HepG2 (cell line): Measurements from ENCODE around the gene SASH3. TPM values are rescaled to one million over a fixed set of nuclear protein-coding genes. Genes with fewer than 3 reads are reported as not detected.

ENCODE experiments used
- ATAC-seq: fragments of 200-7000 bp; cut with Tn5 transposase; 3 replicates; pipeline ENCODE4 v1.9.1; 2020; ENCODE audit warnings: mild to moderate bottlenecking, moderate library complexity
- BruUV-seq: library from RNA; stranded (reverse); fragments of 400-500 nt; replicated peaks from 2 replicates; lab custom pipeline; 2021; lab: Mats Ljungman, UMichigan
- CTCF ChIA-PET: fragments of 300-600 bp; formaldehyde crosslinking; extraction: SDS; loops from one replicate; lab custom pipeline; 2021; ENCODE audit warnings: low total read pairs, inconsistent platforms, low intra/inter-chr PET ratio; lab: Yijun Ruan, JAX
- POLR2A ChIA-PET: fragments of 350-600 bp; sonication (Branson Sonifier 250); formaldehyde crosslinking; loops from one replicate; lab custom pipeline; 2020; ENCODE audit warnings: antibody characterized with exemption, inconsistent platforms; lab: Yijun Ruan, JAX
- DNase-seq: peaks from one replicate; pipeline ENCODE4 v3.0.0-alpha.2; 2015; ENCODE audit warnings: low spot score
- FAIRE-seq: peaks from 3 replicates; lab custom pipeline; 2011; peaks lifted over from hg19 to GRCh38; lab: Jason Lieb, UNC
- H2AFZ ChIP-seq: one replicate; pipeline ENCODE4 v1.6.1; 2011; ENCODE audit warnings: low read length, inconsistent platforms
- H3K27ac ChIP-seq: fragments of 300-600 bp; 3 replicates; pipeline ENCODE4 v1.8.0; 2011; ENCODE audit warnings: mixed run types, mild to moderate bottlenecking, mixed read lengths, low read length, inconsistent platforms; ENCODE audit not compliant: insufficient read depth; ENCODE audit errors: extremely low read length
- H3K27me3 ChIP-seq, 2 experiments: fragments of 200-600 bp in 1 of 2; 2 replicates in 1 of 2; 3 replicates in 1 of 2; pipeline versions ENCODE4 v1.6.0 to v1.8.0; 2011; ENCODE audit warnings: low read length in 2 of 2, mild to moderate bottlenecking in 2 of 2, moderate library complexity in 2 of 2, inconsistent platforms in 1 of 2; ENCODE audit not compliant: insufficient read depth in 2 of 2, control insufficient read depth in 1 of 2
- H3K36me3 ChIP-seq, 2 experiments: fragments of 200-600 bp in 1 of 2; replicated peaks in 1 of 2; 2 replicates in 1 of 2; 3 replicates in 1 of 2; pipeline versions ENCODE4 v1.5.1 to v1.8.0; 2011; ENCODE audit warnings: low read length in 2 of 2, inconsistent platforms in 1 of 2; ENCODE audit not compliant: insufficient read depth in 2 of 2, control insufficient read depth in 1 of 2
- H3K4me1 ChIP-seq: 2 replicates; pipeline ENCODE4 v1.5.1; 2012; ENCODE audit warnings: low read length, inconsistent platforms; ENCODE audit not compliant: insufficient read depth
- H3K4me2 ChIP-seq: 2 replicates; pipeline ENCODE4 v1.6.0; 2011; ENCODE audit warnings: low read depth, low read length, inconsistent platforms
- H3K4me3 ChIP-seq, 3 experiments: fragments of 200-600 bp in 1 of 3; sonication (generic), shearing (Covaris generic) in 1 of 3; replicated peaks in 1 of 3; 2 replicates each; pipeline ENCODE4 v1.5.1; 2011 to 2016; ENCODE audit warnings: low read length in 3 of 3, inconsistent platforms in 2 of 3, low read depth in 2 of 3, mild to moderate bottlenecking in 2 of 3, control low read depth in 1 of 3, mixed read lengths in 1 of 3; ENCODE audit not compliant: insufficient read depth in 1 of 3
- H3K79me2 ChIP-seq: one replicate; pipeline ENCODE4 v1.6.1; 2011; ENCODE audit warnings: low read length, inconsistent platforms; ENCODE audit not compliant: insufficient read depth
- H3K9ac ChIP-seq: 2 replicates; pipeline ENCODE4 v1.6.0; 2011; ENCODE audit warnings: mild to moderate bottlenecking, low read depth, low read length, inconsistent platforms; ENCODE audit not compliant: insufficient read depth
- H3K9me3 ChIP-seq: 2 replicates; pipeline ENCODE4 v1.5.1; 2012; ENCODE audit warnings: mild to moderate bottlenecking, low read length
- H4K20me1 ChIP-seq: 2 replicates; pipeline ENCODE4 v1.6.0; 2011; ENCODE audit warnings: inconsistent platforms, mild to moderate bottlenecking, low read length, moderate library complexity; ENCODE audit not compliant: insufficient read depth
- HOMEZ ChIP-seq: IDR thresholded peaks from 2 replicates; pipeline ENCODE4 v1.6.1; 2016; ENCODE audit warnings: low read depth
- KIAA2018 ChIP-seq: sonication (generic); formaldehyde crosslinking; IDR thresholded peaks from 2 replicates; pipeline ENCODE4 v1.5.0; 2020; ENCODE audit warnings: mild to moderate bottlenecking, missing genetic modification reagents, borderline replicate concordance
- MAFG ChIP-seq: sonication (generic); formaldehyde crosslinking; IDR thresholded peaks from 2 replicates; pipeline ENCODE4 v1.5.1; 2020; ENCODE audit warnings: mild to moderate bottlenecking, missing genetic modification reagents
- POLR2AphosphoS2 ChIP-seq: IDR thresholded peaks from 2 replicates; pipeline ENCODE4 v1.6.1; 2011; ENCODE audit warnings: low read depth, low read length, improper control_type of control experiment
- SRSF9 ChIP-seq: fragments of 200-400 bp; formaldehyde crosslinking; IDR thresholded peaks from 2 replicates; pipeline ENCODE4 v1.6.1; 2018; ENCODE audit warnings: borderline replicate concordance, mild to moderate bottlenecking, low read depth, low read length; ENCODE audit not compliant: insufficient read depth, poor library complexity, severe bottlenecking
- ZBTB7A ChIP-seq: sonication (generic); formaldehyde crosslinking; IDR thresholded peaks from 2 replicates; pipeline ENCODE4 v1.8.0; 2022; ENCODE audit warnings: mild to moderate bottlenecking, missing genetic modification reagents
- ZNF230 ChIP-seq: sonication (generic); formaldehyde crosslinking; IDR thresholded peaks from 2 replicates; pipeline ENCODE4 v1.4.0; 2020; ENCODE audit warnings: mild to moderate bottlenecking, missing genetic modification reagents
- ZNF234 ChIP-seq: sonication (generic); formaldehyde crosslinking; conservative IDR thresholded peaks from 2 replicates; pipeline ENCODE4 v1.5.1; 2020; ENCODE audit warnings: mild to moderate bottlenecking, missing genetic modification reagents
- ZNF343 ChIP-seq: sonication (generic); formaldehyde crosslinking; IDR thresholded peaks from 2 replicates; pipeline ENCODE4 v1.4.0; 2020; ENCODE audit warnings: mild to moderate bottlenecking, missing genetic modification reagents
- ZSCAN25 ChIP-seq: sonication (generic); formaldehyde crosslinking; IDR thresholded peaks from 2 replicates; pipeline ENCODE4 v1.8.0; 2022; ENCODE audit warnings: mild to moderate bottlenecking, missing genetic modification reagents
- WGBS: methylation state at CpG from one replicate; pipeline ENCODE4 v1.1.6; 2017; ENCODE audit warnings: low lambda C conversion rate; 5-methylcytosine and 5-hydroxymethylcytosine counted together
- in situ Hi-C: cut with HindIII; loops from 2 replicates; pipeline ENCODE4 v1.10.0; 2017; ENCODE audit warnings: low pct_unique_long_range_greater_than_20kb; ENCODE audit not compliant: extremely low pct_ligation_motif_present
- intact Hi-C: fragments of 100-400 bp; cut with micrococcal nuclease; formaldehyde crosslinking; loops from one replicate; pipeline ENCODE4 v1.10.0; 2022; ENCODE audit not compliant: unreplicated experiment
- polyA plus RNA-seq, 8 experiments: library from polyadenylated mRNA; depleted of rRNA in 3 of 8; stranded (reverse) in 7 of 8; unstranded in 1 of 8; fragments of >200 nt; fragmentation: Illumina TruSeq in 4 of 8; extraction: Trizol in 4 of 8; gene quantifications; 2 replicates each; pipeline versions ENCODE4 v1.2.1 to v1.2.3, GENCODE V29; 2011 to 2016; ENCODE audit warnings: low read depth in 4 of 8, missing spikeins in 1 of 8, mixed read lengths in 1 of 8; ENCODE audit not compliant: insufficient read depth in 1 of 8
- total RNA-seq, 5 experiments: library from RNA; depleted of rRNA; stranded (reverse); fragments of >200 nt; fragmentation: Illumina TruSeq; extraction: Trizol; gene quantifications; 2 replicates each; pipeline ENCODE4 v1.2.3, GENCODE V29; 2016; ENCODE audit warnings: low read depth in 1 of 5
- TF ChIP-seq, protein P1 (sequence below): sonication (generic); formaldehyde crosslinking; IDR thresholded peaks from 2 replicates; pipeline ENCODE4 v1.5.1; 2020; ENCODE audit warnings: missing genetic modification reagents, mild to moderate bottlenecking, borderline replicate concordance

Gene SASH3
- total and polyA plus RNA-seq, 2 of the 13 experiments (the other 11 are each of a cell fraction or from before 2014, with no cell fraction given): 0.08 TPM; not detected in 1

DNA sequence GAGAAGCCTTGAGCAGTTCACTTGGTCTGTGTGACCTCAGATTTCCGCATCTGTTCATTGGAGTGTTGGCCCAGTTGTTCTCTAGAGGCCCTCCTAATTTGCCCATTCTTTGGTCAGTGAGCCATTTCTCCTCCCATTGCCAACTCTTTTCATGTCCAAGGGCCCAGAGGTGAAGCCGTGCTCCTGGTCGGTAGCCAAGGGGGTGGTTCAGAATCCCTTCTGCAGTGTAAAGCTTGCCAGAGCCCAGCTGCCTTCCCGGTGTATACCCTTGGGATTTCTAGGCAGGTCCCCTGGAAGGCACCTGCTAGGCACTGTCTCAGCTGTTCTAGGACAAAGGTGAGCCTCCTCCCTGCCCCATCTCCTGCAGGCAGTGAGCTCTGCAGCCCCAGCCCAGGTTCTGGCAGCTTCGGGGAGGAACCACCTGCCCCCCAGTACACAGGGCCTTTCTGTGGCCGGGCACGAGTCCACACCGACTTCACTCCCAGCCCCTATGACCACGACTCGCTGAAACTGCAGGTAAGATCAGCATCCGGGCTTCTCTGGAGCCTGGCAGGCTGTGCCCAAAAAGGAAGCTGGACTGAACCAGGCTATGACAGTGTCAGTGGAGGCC lies 12.3 kb downstream of the SASH3 start:
- CTCF ChIA-PET: no interaction called here
- H3K9me3 ChIP-seq: no peaks in the 10 kb centered on the region
- WGBS: 29% methylated on average over 1 of the region's 11 CpGs
- no peaks in the 10 kb centered on the region for H3K27me3 ChIP-seq
- no peak overlapping the region for H2AFZ ChIP-seq
- no peaks in the 10 kb centered on the region for H3K4me1 ChIP-seq
- no peak overlapping the region for H3K4me3 ChIP-seq
- FAIRE-seq: no peak
- H4K20me1 ChIP-seq: no peaks in the 10 kb centered on the region
- no peaks in the 10 kb centered on the region for H3K79me2 ChIP-seq
- BruUV-seq: no TSS peak
- no peaks in the 10 kb centered on the region for H3K36me3 ChIP-seq
- H3K27ac ChIP-seq: no peak overlapping the region
- DNase-seq: no peak
- no peak overlapping the region for H3K9ac ChIP-seq
- peak; percentile 28 for ATAC-seq
- intact Hi-C loops (no loop called here), in situ Hi-C loops (no loop called here)
- POLR2A ChIA-PET: no interaction called here
- H3K4me2 ChIP-seq: no peak overlapping the region
- TF ChIP-seq HOMEZ (CRISPR knock-in tag): no peak
- TF ChIP-seq ZNF343 (CRISPR knock-in tag): no peak
- no peak for TF ChIP-seq MAFG (CRISPR knock-in tag)
- no peak for TF ChIP-seq ZBTB7A
- TF ChIP-seq POLR2AphosphoS2: no peak
- TF ChIP-seq KIAA2018 (CRISPR knock-in tag): no peak
- TF ChIP-seq ZNF230 (CRISPR knock-in tag): no peak
- TF ChIP-seq ZSCAN25 (CRISPR knock-in tag): no peak
- TF ChIP-seq ZNF234 (CRISPR knock-in tag): no peak
- TF ChIP-seq, protein P1, sequence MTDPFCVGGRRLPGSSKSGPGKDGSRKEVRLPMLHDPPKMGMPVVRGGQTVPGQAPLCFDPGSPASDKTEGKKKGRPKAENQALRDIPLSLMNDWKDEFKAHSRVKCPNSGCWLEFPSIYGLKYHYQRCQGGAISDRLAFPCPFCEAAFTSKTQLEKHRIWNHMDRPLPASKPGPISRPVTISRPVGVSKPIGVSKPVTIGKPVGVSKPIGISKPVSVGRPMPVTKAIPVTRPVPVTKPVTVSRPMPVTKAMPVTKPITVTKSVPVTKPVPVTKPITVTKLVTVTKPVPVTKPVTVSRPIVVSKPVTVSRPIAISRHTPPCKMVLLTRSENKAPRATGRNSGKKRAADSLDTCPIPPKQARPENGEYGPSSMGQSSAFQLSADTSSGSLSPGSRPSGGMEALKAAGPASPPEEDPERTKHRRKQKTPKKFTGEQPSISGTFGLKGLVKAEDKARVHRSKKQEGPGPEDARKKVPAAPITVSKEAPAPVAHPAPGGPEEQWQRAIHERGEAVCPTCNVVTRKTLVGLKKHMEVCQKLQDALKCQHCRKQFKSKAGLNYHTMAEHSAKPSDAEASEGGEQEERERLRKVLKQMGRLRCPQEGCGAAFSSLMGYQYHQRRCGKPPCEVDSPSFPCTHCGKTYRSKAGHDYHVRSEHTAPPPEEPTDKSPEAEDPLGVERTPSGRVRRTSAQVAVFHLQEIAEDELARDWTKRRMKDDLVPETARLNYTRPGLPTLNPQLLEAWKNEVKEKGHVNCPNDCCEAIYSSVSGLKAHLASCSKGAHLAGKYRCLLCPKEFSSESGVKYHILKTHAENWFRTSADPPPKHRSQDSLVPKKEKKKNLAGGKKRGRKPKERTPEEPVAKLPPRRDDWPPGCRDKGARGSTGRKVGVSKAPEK (CRISPR knock-in tag): no peak
- no peak for TF ChIP-seq SRSF9
